HepG2 (cell line): Measurements from ENCODE around the gene USP36. TPM values are rescaled to one million over a fixed set of nuclear protein-coding genes. Genes with fewer than 3 reads are reported as not detected.

ENCODE experiments used
- ARID2 ChIP-seq: sonication (generic); formaldehyde crosslinking; IDR thresholded peaks from 2 replicates; pipeline ENCODE4 v1.8.1; 2022; ENCODE audit warnings: mild to moderate bottlenecking, missing genetic modification reagents, borderline replicate concordance
- GLMP ChIP-seq: sonication (generic); formaldehyde crosslinking; IDR thresholded peaks from 2 replicates; pipeline ENCODE4 v1.9.0; 2021; ENCODE audit warnings: missing genetic modification reagents, mild to moderate bottlenecking, borderline replicate concordance
- HHEX ChIP-seq: IDR thresholded peaks from 2 replicates; pipeline ENCODE4 v1.6.1; 2016; ENCODE audit warnings: control low read depth
- HOXA9 ChIP-seq: sonication (generic); formaldehyde crosslinking; IDR thresholded peaks from 2 replicates; pipeline ENCODE4 v1.8.1; 2022; ENCODE audit warnings: missing genetic modification reagents, mild to moderate bottlenecking, moderate library complexity, borderline replicate concordance
- KMT2A ChIP-seq: sonication (generic); formaldehyde crosslinking; IDR thresholded peaks from 2 replicates; pipeline ENCODE4 v1.4.0; 2020; ENCODE audit warnings: missing genetic modification reagents
- MAF1 ChIP-seq: sonication (generic); formaldehyde crosslinking; IDR thresholded peaks from 2 replicates; pipeline ENCODE4 v1.5.0; 2020; ENCODE audit warnings: missing genetic modification reagents, borderline replicate concordance
- MED8 ChIP-seq: sonication (generic); formaldehyde crosslinking; IDR thresholded peaks from 2 replicates; pipeline ENCODE4 v1.8.1; 2023; ENCODE audit warnings: mild to moderate bottlenecking, missing genetic modification reagents; ENCODE audit not compliant: insufficient replicate concordance
- RAD21 ChIP-seq: fragments of 450-650 bp; formaldehyde crosslinking; IDR thresholded peaks from 2 replicates; pipeline ENCODE4 v1.5.0; 2020; ENCODE audit warnings: mild to moderate bottlenecking
- REPIN1 ChIP-seq: sonication (generic); formaldehyde crosslinking; IDR thresholded peaks from 2 replicates; pipeline ENCODE4 v1.8.0; 2022; ENCODE audit warnings: missing genetic modification reagents, low read depth, mild to moderate bottlenecking, borderline replicate concordance
- RXRB ChIP-seq: IDR thresholded peaks from 2 replicates; pipeline ENCODE4 v1.6.1; 2016; ENCODE audit warnings: borderline replicate concordance, missing genetic modification reagents, missing compliant biosample characterization
- SKI ChIP-seq: fragments of 450-650 bp; IDR thresholded peaks from one replicate; pipeline ENCODE4 v1.6.1; 2018; ENCODE audit warnings: mild to moderate bottlenecking; ENCODE audit not compliant: partially characterized antibody
- TEAD2 ChIP-seq: sonication (generic); formaldehyde crosslinking; IDR thresholded peaks from 2 replicates; pipeline ENCODE4 v1.9.0; 2021; ENCODE audit warnings: missing genetic modification reagents
- TEAD3 ChIP-seq: optimal IDR thresholded peaks from 2 replicates; pipeline ENCODE3; 2016; ENCODE audit warnings: borderline replicate concordance
- ZFP36 ChIP-seq: fragments of 150-350 bp; IDR thresholded peaks from 2 replicates; pipeline ENCODE4 v1.6.1; 2018; ENCODE audit warnings: borderline replicate concordance, low read length, low read depth; ENCODE audit not compliant: partially characterized antibody
- ZFY ChIP-seq: sonication (generic); formaldehyde crosslinking; IDR thresholded peaks from 2 replicates; pipeline ENCODE4 v1.4.0; 2020; ENCODE audit warnings: missing genetic modification reagents
- ZNF180 ChIP-seq: sonication (generic); formaldehyde crosslinking; IDR thresholded peaks from 2 replicates; pipeline ENCODE4 v1.4.0; 2020; ENCODE audit warnings: low read depth, missing genetic modification reagents, borderline replicate concordance
- ZNF230 ChIP-seq: sonication (generic); formaldehyde crosslinking; IDR thresholded peaks from 2 replicates; pipeline ENCODE4 v1.4.0; 2020; ENCODE audit warnings: mild to moderate bottlenecking, missing genetic modification reagents
- ZNF432 ChIP-seq: sonication (generic); formaldehyde crosslinking; IDR thresholded peaks from 2 replicates; pipeline ENCODE4 v1.5.0; 2020; ENCODE audit warnings: missing genetic modification reagents, mild to moderate bottlenecking, borderline replicate concordance
- ZNF558 ChIP-seq: sonication (generic); formaldehyde crosslinking; IDR thresholded peaks from 2 replicates; pipeline ENCODE4 v1.9.0; 2022; ENCODE audit warnings: mild to moderate bottlenecking, missing genetic modification reagents, borderline replicate concordance
- ZSCAN22 ChIP-seq: sonication (generic); formaldehyde crosslinking; IDR thresholded peaks from 2 replicates; pipeline ENCODE4 v1.4.0; 2020; ENCODE audit warnings: mild to moderate bottlenecking, missing genetic modification reagents
- polyA plus RNA-seq, 8 experiments: library from polyadenylated mRNA; depleted of rRNA in 3 of 8; stranded (reverse) in 7 of 8; unstranded in 1 of 8; fragments of >200 nt; fragmentation: Illumina TruSeq in 4 of 8; extraction: Trizol in 4 of 8; gene quantifications; 2 replicates each; pipeline versions ENCODE4 v1.2.1 to v1.2.3, GENCODE V29; 2011 to 2016; ENCODE audit warnings: low read depth in 4 of 8, missing spikeins in 1 of 8, mixed read lengths in 1 of 8; ENCODE audit not compliant: insufficient read depth in 1 of 8
- total RNA-seq, 5 experiments: library from RNA; depleted of rRNA; stranded (reverse); fragments of >200 nt; fragmentation: Illumina TruSeq; extraction: Trizol; gene quantifications; 2 replicates each; pipeline ENCODE4 v1.2.3, GENCODE V29; 2016; ENCODE audit warnings: low read depth in 1 of 5
- TF ChIP-seq, protein P1 (sequence below): sonication (generic); formaldehyde crosslinking; IDR thresholded peaks from 2 replicates; pipeline ENCODE4 v1.4.0; 2020; ENCODE audit warnings: missing genetic modification reagents
- TF ChIP-seq, protein P2 (sequence below): sonication (generic); formaldehyde crosslinking; conservative IDR thresholded peaks from 2 replicates; pipeline ENCODE4 v1.8.0; 2022; ENCODE audit warnings: low read depth, missing genetic modification reagents
- TF ChIP-seq, protein P3 (sequence below): sonication (generic); formaldehyde crosslinking; IDR thresholded peaks from 2 replicates; pipeline ENCODE4 v1.4.0; 2020; ENCODE audit warnings: missing genetic modification reagents

Gene USP36
- total and polyA plus RNA-seq, 2 of the 13 experiments (the other 11 are each of a cell fraction or from before 2014, with no cell fraction given), result 29.6 to 45.9 TPM

- TF ChIP-seq, protein P1, sequence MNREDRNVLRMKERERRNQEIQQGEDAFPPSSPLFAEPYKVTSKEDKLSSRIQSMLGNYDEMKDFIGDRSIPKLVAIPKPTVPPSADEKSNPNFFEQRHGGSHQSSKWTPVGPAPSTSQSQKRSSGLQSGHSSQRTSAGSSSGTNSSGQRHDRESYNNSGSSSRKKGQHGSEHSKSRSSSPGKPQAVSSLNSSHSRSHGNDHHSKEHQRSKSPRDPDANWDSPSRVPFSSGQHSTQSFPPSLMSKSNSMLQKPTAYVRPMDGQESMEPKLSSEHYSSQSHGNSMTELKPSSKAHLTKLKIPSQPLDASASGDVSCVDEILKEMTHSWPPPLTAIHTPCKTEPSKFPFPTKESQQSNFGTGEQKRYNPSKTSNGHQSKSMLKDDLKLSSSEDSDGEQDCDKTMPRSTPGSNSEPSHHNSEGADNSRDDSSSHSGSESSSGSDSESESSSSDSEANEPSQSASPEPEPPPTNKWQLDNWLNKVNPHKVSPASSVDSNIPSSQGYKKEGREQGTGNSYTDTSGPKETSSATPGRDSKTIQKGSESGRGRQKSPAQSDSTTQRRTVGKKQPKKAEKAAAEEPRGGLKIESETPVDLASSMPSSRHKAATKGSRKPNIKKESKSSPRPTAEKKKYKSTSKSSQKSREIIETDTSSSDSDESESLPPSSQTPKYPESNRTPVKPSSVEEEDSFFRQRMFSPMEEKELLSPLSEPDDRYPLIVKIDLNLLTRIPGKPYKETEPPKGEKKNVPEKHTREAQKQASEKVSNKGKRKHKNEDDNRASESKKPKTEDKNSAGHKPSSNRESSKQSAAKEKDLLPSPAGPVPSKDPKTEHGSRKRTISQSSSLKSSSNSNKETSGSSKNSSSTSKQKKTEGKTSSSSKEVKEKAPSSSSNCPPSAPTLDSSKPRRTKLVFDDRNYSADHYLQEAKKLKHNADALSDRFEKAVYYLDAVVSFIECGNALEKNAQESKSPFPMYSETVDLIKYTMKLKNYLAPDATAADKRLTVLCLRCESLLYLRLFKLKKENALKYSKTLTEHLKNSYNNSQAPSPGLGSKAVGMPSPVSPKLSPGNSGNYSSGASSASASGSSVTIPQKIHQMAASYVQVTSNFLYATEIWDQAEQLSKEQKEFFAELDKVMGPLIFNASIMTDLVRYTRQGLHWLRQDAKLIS (CRISPR knock-in tag), result no peak
- TF ChIP-seq, protein P2, sequence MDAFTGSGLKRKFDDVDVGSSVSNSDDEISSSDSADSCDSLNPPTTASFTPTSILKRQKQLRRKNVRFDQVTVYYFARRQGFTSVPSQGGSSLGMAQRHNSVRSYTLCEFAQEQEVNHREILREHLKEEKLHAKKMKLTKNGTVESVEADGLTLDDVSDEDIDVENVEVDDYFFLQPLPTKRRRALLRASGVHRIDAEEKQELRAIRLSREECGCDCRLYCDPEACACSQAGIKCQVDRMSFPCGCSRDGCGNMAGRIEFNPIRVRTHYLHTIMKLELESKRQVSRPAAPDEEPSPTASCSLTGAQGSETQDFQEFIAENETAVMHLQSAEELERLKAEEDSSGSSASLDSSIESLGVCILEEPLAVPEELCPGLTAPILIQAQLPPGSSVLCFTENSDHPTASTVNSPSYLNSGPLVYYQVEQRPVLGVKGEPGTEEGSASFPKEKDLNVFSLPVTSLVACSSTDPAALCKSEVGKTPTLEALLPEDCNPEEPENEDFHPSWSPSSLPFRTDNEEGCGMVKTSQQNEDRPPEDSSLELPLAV (CRISPR knock-in tag), result no peak
- TF ChIP-seq ZFY (CRISPR knock-in tag) (0 out of 2 replicates have a peak, but pooled peaks have one; percentile 16), MED8 (no peak), ARID2 (CRISPR knock-in tag) (0 out of 2 replicates have a peak, but pooled peaks have one; percentile 67), GLMP (no peak), ZSCAN22 (CRISPR knock-in tag) (no peak), HOXA9 (no peak), MAF1 (no peak), ZNF432 (no peak), ZNF558 (CRISPR knock-in tag) (no peak), RAD21 (CRISPR knock-in tag) (no peak), ZNF230 (CRISPR knock-in tag) (no peak; the same call in 1 of the 2 replicates), HHEX (CRISPR knock-in tag) (no peak; the same call in 1 of the 2 replicates), KMT2A (CRISPR knock-in tag) (peak; percentile 65), ZNF180 (CRISPR knock-in tag) (no peak), SKI (peak; percentile 32), RXRB (CRISPR knock-in tag) (peak; percentile 60), TEAD3 (CRISPR knock-in tag) (peak; percentile 86), TEAD2 (CRISPR knock-in tag) (no peak), ZFP36 (no peak), REPIN1 (peak; percentile 90)
- TF ChIP-seq, protein P3, sequence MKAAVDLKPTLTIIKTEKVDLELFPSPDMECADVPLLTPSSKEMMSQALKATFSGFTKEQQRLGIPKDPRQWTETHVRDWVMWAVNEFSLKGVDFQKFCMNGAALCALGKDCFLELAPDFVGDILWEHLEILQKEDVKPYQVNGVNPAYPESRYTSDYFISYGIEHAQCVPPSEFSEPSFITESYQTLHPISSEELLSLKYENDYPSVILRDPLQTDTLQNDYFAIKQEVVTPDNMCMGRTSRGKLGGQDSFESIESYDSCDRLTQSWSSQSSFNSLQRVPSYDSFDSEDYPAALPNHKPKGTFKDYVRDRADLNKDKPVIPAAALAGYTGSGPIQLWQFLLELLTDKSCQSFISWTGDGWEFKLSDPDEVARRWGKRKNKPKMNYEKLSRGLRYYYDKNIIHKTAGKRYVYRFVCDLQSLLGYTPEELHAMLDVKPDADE (CRISPR knock-in tag), result no peak
Measured at GRCh38 chr17:78748730-78749317, 91.8 kb downstream of the USP36 start (continued).
